ENCODE results near the gene FOXQ1. TPM values are rescaled to one million over a fixed set of nuclear protein-coding genes. Genes with fewer than 3 reads are reported as not detected.
"Not testable (repeated sequence)": the region's sequence is repeated elsewhere in the genome, so short reads cannot be mapped to it uniquely, and the experiment has no call there.

Gene FOXQ1
- total and polyA plus RNA-seq, 2 donors: 9.0 to 10.8 TPM

DNA sequence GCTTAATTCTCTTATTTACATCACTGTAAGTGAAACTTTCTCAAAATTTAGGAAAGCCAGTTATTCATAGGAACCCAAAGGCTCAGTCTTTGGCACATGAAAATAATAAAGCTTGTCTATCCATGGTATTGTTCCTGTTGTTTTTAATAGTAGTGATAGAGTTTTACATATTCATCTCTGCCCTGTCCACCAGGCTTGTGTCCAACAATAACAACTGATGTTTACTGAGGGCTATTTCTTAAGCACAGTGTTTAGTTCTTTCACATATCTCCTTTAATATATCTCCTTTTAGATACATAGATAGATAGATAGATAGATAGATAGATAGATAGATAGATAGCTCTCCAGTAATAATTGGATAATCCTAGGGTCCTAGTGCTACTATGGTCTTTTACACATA, 34.2 kb downstream of the FOXQ1 start:
- no peak overlapping the region for H3K27ac ChIP-seq (ENCODE audit: low read depth)

DNA sequence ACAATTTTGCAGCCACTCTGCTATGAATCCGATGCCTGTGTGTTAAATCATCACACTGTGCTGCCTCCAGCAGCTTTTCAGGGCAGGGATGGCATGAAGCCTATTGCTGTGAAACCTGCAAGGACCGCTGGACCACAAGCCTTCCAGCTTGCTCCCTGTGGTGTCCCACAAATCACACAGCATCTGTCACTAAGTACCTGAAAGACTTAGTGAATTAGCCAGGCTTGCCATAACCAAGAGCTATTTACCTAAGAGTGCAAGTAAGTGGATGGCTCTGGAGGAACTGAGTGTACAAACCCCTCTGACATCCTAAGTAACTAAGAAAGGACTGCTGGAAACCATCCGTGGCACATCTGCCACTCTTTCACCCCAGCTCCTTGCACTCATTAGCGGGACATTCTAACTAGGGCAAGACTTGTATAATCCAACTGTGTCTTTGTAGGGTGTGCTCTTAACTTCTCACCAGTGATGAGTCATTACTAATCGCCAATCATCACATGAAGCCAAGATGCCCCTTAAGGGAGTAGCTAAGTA, 34.7 kb downstream of the FOXQ1 start:
- DNase-seq (ENCODE audit: extremely low spot score): no peak
- WGBS: 68% methylated on average over 5 of the region's 5 CpGs
- Histone ChIP-seq H3K36me3 (ENCODE audit: insufficient read depth) (no peaks in the 10 kb centered on the region), H3K4me3 (ENCODE audit: low read depth, low read length) (no peak overlapping the region), H3K27ac (ENCODE audit: low read depth) (no peak overlapping the region), H3K4me1 (ENCODE audit: insufficient read depth) (no peaks in the 10 kb centered on the region)

More for the DNA sequence above, 34.2 kb downstream of the FOXQ1 start:
- Histone ChIP-seq H3K36me3 (ENCODE audit: insufficient read depth) (no peaks in the 10 kb centered on the region), H3K4me3 (ENCODE audit: low read depth, low read length) (no peak overlapping the region), H3K4me1 (ENCODE audit: insufficient read depth) (no peaks in the 10 kb centered on the region)
- no peak for DNase-seq (ENCODE audit: extremely low spot score)

DNA sequence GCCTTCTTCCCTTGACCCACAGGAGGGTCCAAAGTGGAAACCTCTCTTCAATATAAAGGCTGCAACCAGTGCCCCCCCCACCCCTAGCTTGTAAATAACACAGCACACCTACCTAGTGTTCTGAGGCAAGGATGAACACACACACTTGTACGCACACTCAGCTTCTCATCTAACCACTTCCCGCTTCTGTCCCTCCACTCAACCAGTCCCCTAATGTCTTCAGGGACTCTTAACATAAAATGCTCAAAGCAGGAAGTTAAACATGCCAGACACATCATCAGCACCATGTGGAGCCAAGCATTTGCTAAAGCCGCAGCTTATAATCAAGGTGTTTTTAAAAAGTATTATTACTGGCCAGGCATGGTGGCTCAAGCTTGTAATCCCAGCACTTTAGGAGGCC, 35.3 kb downstream of the FOXQ1 start:
- 66% methylated on average over 3 of the region's 3 CpGs for WGBS
- Histone ChIP-seq H3K4me1 (ENCODE audit: insufficient read depth) (no peaks in the 10 kb centered on the region), H3K27ac (ENCODE audit: low read depth) (no peak overlapping the region), H3K36me3 (ENCODE audit: insufficient read depth) (no peaks in the 10 kb centered on the region), H3K4me3 (ENCODE audit: low read depth, low read length) (no peak overlapping the region)
- DNase-seq (ENCODE audit: extremely low spot score): no peak

DNA sequence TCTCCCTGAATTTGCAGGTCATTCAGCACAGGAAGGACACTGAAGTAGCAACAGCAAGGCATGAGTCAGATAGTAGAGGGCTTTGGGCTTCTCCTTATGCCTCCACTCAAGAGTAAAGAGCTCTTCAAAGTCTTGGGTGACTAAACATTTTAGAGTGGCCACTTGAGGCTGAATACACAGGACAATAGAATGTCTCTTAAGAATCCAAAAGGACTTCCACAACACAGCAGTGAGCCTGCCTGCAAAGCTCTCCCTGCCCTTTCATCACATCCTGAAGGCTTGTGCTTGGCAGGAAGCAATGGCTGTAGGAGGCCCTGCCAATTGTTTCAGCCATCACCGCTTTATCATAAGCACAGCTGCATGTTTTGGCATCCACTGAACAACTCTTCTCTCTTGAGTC, 36.8 kb downstream of the FOXQ1 start:
- Histone ChIP-seq H3K4me3 (ENCODE audit: low read depth, low read length) (no peak overlapping the region), H3K4me1 (ENCODE audit: insufficient read depth) (no peaks in the 10 kb centered on the region), H3K36me3 (ENCODE audit: insufficient read depth) (no peaks in the 10 kb centered on the region), H3K27ac (ENCODE audit: low read depth) (no peak overlapping the region)
- WGBS: 27% methylated on average over 1 of the region's 1 CpG
- no peak for DNase-seq (ENCODE audit: extremely low spot score)

DNA sequence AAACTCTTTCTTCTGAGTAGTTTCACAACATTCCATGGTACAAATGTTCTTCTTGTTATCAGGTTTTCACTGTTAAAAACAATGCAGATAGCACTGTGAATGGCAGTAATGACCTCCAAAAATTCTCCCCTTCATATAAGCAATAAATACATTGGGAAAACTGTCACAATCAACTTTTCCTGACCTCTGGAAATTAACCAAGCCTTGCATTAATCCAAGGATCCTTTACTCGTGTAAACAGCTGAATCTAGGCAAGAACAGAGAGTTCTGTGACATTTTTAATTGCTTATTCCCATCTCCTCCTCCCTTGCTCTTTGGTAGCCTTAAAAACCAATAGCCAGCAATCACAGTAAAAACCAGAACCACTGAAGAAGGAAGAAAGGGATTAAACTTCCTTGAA, 37.8 kb downstream of the FOXQ1 start:
- DNase-seq (ENCODE audit: extremely low spot score): no peak
- Histone ChIP-seq H3K4me3 (ENCODE audit: low read depth, low read length) (no peak overlapping the region), H3K36me3 (ENCODE audit: insufficient read depth) (no peaks in the 10 kb centered on the region), H3K4me1 (ENCODE audit: insufficient read depth) (no peaks in the 10 kb centered on the region), H3K27ac (ENCODE audit: low read depth) (no peak overlapping the region)
- WGBS: 23% methylated on average over 1 of the region's 1 CpG

DNA sequence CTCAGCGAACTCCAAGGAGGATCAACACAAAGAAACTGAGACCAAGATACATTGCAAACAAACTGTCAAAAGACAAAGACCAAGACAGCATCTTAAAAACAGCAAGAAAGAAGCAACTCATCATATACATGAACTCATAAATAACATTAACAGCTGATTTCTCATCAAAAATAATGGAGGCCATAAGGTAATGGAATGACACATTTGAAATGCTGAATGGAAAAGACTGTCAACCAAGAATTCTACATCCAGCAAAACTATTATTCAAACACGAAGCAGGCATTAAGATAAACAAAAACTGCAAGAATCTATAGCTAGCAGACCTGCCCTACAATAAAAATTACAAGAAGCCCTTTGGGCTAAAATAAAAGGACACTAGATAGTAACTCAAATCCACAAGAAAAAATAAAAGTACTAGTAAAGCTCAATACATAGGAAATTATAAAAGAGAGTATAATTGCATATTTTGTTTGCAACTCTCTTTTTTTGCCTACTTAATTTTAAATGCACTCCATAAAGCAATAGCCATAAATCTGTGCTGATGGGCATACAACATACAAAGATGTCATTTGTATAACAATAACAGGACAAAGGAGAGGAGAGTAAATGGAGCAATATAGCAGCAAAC, 39.6 kb downstream of the FOXQ1 start:
- Histone ChIP-seq H3K36me3 (ENCODE audit: insufficient read depth) (no peaks in the 10 kb centered on the region), H3K27ac (ENCODE audit: low read depth) (no peak overlapping the region), H3K4me1 (ENCODE audit: insufficient read depth) (no peaks in the 10 kb centered on the region), H3K4me3 (ENCODE audit: low read depth, low read length) (no peak overlapping the region)
- 91% methylated on average over 2 of the region's 2 CpGs for WGBS
- no peak for DNase-seq (ENCODE audit: extremely low spot score)

DNA sequence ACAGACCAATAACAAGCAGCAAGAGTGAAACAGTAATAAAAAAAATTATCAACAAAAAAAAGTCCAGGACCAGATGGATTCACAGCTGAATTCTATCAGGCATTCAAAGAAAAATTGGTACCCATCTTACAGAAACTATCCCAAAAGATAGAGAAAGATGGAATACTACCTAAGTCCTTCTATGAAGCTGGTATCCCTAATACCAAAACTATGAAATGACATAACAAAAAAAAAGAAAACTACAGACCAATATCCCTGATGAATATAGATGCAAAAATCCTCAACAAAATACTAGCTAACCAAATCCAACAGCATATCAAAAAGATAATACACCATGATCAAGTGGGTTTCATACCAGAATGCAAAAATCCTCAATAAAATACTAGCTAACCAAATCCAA, 43.2 kb downstream of the FOXQ1 start:
- not testable (repeated sequence) for H3K4me1 ChIP-seq (ENCODE audit: insufficient read depth); H3K4me3 ChIP-seq (ENCODE audit: low read depth, low read length); H3K36me3 ChIP-seq (ENCODE audit: insufficient read depth); DNase-seq (ENCODE audit: extremely low spot score); H3K27ac ChIP-seq (ENCODE audit: low read depth)

DNA sequence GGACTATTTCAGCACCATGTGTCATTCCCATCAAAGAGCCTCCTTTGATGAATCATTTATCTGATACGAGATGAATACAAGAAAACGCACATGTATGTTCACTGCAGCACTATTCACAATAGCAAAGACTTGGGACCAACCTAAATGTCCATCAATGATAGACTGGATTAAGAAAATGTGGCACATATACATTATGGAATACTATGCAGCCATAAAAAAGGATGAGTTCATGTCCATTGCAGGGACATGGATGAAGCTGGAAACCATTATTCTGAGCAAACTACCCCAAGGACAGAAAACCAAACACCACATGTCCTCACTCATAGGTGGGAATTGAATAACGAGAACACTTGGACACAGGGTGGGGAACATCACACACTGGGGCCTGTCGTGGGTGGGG, 49.8 kb downstream of the FOXQ1 start:
- WGBS: 86% methylated on average over 4 of the region's 4 CpGs
- not testable (repeated sequence) for H3K27ac ChIP-seq (ENCODE audit: low read depth); H3K4me3 ChIP-seq (ENCODE audit: low read depth, low read length); H3K36me3 ChIP-seq (ENCODE audit: insufficient read depth); H3K4me1 ChIP-seq (ENCODE audit: insufficient read depth); DNase-seq (ENCODE audit: extremely low spot score)

DNA sequence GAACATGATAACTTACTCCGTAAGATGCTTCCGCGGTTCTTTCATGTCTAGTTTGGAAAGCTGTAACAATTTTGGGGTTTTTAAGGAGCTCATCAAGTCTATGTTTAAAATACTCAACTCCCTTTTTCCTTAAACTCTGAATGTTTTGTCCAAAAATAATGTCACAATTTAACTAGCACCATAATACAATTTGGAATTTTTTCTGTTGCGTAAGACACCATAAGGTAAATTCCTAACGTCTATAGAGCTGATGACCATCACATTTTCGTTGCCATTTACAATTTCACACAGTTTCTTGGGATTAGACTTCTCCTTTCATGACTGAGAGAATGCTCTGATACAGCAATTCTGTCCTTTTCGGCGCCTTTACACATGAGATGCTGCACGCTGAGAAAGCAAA, 50.7 kb downstream of the FOXQ1 start:
- 93% methylated on average over 9 of the region's 9 CpGs for whole genome bisulfite sequencing
- H3K36me3 ChIP-seq (ENCODE audit: insufficient read depth): no peaks in the 10 kb centered on the region
- no peak for DNase-seq (ENCODE audit: extremely low spot score)
- no peak overlapping the region for H3K4me3 ChIP-seq (ENCODE audit: low read depth, low read length)
- H3K4me1 ChIP-seq (ENCODE audit: insufficient read depth): no peaks in the 10 kb centered on the region
- no peak overlapping the region for H3K27ac ChIP-seq (ENCODE audit: low read depth)

DNA sequence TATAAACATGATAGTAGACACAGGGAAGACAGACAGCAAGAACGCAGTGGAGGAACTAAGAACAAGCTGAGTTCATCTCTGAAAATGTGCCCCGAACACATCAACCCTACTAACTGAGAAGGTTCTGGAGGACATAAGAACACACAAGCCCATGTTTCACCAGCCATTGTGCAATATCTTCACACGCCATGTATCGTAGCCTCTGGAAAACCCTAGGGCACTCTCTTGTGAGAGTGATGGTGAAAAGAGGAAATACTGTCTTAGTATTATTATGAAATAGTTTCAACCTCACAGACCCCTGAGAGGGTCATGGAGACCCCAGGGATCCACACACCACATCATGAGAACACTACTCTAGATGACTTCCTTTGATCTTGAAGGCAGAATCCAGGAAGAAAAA, 51.4 kb downstream of the FOXQ1 start:
- no peak overlapping the region for H3K27ac ChIP-seq (ENCODE audit: low read depth)
- 87% methylated on average over 4 of the region's 4 CpGs for WGBS

DNA sequence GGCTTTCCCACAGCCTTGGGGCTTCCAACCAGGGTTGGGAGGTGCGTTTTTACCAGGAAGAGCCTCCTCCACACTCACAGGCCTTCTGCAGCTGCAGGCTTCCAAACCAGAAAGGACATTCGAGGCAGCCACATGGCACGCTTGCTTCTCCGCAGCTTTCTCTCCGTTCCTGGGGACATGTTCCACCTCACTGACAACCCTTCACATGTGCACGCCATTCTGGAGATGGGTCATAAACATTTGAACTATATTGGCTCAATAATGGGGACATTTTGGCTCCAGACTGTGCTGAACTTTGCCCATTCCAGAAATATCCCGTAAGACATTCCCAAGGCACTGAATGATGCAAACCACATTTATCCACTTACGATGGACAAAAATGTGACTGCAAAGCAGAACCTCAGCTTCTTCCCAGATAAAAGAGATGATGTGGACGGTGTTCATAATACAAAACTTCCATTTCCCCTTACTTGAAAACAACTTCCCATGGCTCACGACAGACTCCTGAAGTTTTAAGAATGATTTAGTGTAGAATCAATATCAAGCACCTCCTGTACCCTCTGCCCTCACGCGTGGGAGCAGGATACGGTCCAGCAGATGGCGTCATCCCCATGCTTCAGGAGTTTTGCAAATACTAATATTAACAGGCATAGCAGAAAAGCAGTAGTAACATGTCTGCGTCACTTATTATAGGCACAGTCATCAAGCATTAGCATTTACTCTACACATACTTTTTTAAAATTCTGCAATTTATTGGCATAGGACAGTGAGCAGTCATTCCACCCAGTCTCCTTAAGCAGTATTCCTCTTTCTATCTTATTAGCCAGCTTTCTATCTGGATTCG, 52.1 kb downstream of the FOXQ1 start:
- H3K4me1 ChIP-seq (ENCODE audit: insufficient read depth): no peaks in the 10 kb centered on the region
- WGBS: 60% methylated on average over 16 of the region's 16 CpGs
- H3K27ac ChIP-seq (ENCODE audit: low read depth): no peak overlapping the region
- H3K4me3 ChIP-seq (ENCODE audit: low read depth, low read length): no peak overlapping the region
- no peak for DNase-seq (ENCODE audit: extremely low spot score)
- no peaks in the 10 kb centered on the region for H3K36me3 ChIP-seq (ENCODE audit: insufficient read depth)

More for the DNA sequence above, 51.4 kb downstream of the FOXQ1 start:
- Histone ChIP-seq H3K4me1 (ENCODE audit: insufficient read depth) (no peaks in the 10 kb centered on the region), H3K4me3 (ENCODE audit: low read depth, low read length) (no peak overlapping the region), H3K36me3 (ENCODE audit: insufficient read depth) (no peaks in the 10 kb centered on the region)
- no peak for DNase-seq (ENCODE audit: extremely low spot score)

Other genes with a start within 250 kb of the FOXQ1 start
- 6.6 TPM for gene FOXF2, start 77.5 kb downstream of the FOXQ1 start, total RNA-seq
- gene FOXF2, start 77.5 kb downstream of the FOXQ1 start, polyA plus RNA-seq: 13.1 TPM

All from urinary bladder (tissue), 4 donors.